HG03432 (cell line): ENCODE data around the gene LDLRAD3.
"Not testable (repeated sequence)": the region's sequence is repeated elsewhere in the genome, so short reads cannot be mapped to it uniquely, and the experiment has no call there.

Experiments used
- ATAC-seq: cut with Tn5 transposase; IDR thresholded peaks from one replicate; pipeline ENCODE4 v1.9.1; 2021; ENCODE audit warnings: mild to moderate bottlenecking, moderate library complexity; ENCODE audit not compliant: unreplicated experiment

LDLRAD3 gene

DNA sequence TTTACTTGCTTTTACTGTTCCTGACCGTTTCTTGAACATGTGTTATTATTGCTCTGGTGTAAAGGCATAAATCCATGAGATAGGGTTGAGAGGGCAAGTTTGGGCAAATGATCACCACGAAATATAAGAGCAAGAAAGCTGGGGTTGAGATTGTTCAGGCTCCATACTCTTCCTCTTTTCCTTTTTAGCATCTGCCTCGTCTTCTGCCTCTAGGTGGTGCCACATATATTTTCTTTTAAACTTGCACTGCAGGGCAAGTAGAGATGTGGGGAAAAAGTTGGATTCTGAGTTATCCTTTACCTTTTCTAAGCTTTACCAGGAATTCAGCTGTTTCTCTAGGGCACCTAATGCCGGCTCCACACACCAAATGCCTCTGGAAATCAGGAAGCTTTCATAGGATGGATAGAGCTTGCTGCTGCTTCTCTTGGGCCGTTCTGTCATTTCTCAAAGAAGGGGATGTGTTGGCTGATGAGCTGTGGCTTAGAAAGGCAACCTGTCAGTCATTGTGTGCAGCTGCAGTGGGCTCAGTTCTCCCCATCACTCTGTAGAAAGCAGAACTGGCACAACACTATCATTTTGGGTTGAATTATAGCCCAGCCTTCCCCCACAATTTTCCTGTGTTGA lies 98.2 kb downstream of the LDLRAD3 start:
- ATAC-seq, result no peak

DNA sequence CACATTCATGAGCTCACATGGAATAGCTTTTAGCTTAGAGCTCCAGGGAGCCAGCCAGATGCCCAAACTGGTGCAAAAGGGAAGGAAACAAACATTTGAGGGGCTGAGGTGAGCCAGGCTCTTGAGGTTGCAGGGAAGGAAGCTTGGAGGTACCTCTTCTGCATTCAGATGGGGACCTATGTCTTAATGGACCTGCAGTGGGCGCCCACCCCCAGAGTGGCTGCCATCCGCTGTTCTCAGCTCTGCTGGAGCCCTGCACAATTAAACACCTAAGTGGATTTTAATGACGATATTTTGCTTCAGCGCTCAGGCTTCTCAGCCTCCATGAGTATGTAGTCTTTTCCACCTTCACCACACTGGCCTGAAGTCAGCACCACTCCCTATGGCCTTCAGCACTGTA lies 100.8 kb downstream of the LDLRAD3 start:
- no peak for ATAC-seq

DNA sequence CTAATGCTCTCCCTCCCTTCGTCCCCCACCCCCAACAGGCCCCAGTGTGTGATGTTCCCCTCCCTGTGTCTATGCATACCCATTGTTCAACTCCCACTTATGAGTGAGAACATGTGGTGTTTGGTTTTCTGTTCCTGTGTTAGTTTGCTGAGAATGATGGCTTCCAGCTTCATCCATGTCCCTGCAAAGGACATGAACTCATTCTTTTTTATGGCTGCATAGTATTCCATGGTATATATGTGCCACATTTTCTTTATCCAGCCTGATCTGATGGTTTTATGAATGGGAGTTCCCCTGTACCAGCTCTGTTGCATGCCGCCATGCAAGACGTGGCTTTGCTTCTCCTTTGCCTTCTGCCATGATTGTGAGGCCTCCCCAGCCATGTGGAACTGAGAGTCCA lies 102.1 kb downstream of the LDLRAD3 start:
- not testable (repeated sequence) for ATAC-seq

DNA sequence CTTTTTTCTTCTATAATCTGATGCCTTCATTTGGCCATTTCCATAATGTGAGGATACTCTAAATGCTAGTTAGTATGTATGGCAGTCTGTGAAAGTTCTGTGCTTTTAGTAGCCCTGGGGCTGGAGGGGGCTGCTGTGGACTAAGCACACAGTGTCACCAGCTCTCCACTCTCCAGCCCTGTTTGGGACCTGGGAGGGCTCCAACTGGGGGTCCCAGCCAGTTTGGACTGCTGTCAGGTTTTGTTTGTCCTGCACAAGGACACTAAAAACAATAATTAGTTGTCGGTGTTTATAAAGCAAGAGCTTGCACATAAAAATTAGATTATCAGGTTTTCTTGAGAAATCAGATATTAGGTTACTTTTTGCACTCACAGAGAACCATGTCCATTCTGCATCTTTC lies 103.1 kb downstream of the LDLRAD3 start:
- ATAC-seq, result no peak

DNA sequence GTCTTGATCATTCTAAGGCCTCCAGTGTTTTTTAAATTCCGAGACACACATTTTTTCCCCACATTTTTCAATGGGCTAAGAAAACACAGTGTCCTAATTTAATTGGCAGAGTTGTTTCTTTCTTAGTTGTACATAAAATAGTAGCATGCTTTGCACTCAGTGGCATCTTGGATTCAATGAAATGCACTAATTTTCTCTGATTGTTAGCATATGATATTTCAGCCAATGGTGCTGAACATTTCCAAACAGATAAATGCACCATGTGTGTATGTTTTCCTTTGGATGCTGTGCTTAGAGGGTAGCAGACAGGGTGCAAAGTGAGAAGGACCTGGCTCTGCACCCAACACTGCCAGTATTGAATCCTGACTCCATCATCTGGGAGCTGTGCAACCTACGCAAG lies 103.5 kb downstream of the LDLRAD3 start:
- ATAC-seq, result no peak

DNA sequence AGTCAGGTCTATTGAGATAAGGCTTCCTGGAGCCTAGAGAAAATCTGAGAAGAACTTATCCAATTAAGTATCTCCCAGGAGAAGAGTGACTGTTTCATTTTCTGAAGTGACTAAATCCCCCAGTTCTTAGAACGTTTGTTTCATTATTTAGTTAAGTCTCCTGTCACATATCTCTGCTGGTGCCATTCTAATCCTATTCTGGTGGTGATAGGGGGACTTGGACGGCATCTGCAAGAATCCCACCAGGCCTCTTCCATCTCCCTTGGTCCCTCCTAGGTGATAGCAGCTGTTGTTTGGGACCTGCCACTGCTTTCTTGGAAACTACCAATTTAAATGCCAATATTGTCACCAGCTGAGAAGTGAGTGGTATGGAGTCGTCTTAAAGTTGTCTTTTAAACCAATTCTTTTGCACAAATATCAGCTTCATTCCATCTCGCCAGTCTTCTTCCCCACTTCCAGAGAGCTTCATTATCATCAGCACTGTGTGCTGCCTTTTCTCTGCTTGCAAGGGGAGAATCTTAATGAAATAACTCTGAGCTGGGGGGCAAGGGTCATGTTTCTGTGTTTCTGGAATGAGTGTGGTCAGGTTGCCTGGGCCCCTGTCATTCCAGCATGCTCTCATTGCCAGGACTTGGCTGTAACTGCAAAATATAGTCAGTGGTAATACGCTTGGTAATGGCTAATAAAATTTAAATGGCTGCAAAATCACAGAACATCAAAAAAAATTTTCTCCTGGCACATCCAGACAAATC lies 104.8 kb downstream of the LDLRAD3 start:
- no peak for ATAC-seq

DNA sequence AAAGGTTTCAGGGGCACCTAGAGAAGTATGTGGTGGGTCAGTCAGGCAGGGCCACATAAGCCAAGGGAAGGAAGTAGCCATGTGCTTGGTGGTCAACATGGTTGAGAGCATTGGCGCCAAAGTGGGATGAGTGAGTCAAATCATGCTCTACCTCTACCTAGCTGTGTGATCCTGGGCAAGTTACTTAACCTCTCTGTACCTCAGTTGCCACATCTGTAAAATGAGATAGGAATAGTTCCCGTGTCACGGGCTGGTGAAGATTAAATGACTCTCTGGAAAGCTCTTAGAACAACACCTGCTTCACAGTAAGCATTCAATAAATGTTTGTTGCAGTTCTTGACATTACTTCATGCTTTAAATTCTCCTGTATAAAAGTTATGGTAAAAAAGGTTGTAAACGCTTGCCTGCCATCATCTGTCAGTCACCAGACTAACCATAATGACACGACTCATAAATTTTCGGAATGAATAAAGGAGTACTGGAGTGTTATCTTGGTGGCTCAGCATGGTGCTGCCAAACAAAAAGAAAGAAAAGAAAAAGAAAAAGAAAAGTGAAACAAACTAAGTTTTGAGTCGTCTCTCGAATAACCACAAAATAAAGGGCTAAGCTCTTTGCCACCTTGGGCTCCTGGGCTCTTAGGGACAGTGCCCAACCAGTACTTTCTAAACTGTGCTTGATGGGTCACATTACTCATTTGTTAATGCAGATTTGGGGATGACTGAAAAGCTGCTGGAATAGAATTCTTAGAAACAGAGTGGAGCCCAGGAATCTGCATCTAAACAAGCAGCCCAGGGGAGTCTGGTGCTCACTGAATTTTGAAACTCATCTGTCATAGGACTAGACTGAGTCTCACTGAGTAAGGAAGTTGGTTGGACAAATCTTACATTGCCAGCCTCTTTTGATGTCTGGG lies 107.6 kb downstream of the LDLRAD3 start:
- ATAC-seq, result no peak

DNA sequence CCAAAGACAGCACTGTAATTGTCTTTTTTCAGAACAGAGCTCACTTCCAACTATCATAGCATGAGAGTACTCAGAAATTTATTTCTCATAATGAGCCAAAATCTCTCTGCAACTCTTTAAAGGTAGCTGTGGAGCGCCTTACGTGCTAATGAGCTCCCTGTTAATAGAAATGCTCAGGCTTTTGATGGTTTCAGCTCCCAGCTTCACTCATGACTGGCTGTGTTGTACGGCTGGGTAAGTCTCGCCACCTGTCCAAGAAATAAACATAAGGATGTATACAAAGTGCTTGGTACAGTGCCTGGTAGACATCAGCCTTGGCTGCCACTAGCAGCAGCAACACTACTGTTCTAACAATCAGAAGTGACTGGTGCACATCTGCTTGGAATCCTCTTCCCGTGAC lies 109.4 kb downstream of the LDLRAD3 start:
- ATAC-seq, result no peak

DNA sequence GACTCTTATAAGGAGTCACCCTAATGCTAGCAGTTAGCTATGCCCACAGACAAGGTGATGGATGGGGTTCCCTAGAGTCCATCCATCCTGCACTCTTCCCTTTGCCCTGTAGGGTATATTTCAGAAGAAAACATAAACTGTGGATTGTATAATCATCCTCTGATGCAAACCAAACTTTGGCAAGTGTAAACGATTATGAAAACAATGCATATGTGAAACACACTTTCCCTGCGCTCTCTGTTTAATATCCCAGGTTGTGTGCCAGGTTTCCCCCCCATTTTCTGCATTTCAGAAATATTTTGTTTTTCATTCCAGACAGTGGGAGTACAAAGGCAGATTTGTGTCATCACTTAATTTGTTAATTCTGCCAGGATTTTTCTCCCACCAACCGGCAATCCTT lies 110.0 kb downstream of the LDLRAD3 start:
- ATAC-seq, result no peak

DNA sequence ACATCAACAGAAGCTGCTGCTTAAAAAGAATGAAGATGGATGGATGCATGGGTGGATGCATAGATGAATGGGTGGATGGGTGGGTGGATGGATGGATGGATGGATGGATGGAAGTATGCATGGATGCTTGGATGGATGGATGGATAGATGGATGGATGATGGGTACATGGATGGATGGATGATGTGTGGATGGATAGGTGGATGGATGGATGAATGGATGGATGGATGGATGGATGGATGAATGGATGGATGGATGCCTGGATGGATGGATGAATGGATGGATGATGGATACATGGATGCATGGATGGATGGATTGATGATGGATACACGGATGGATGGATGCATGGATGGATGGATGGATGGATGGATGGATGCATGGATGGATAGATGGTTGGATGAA lies 110.8 kb downstream of the LDLRAD3 start:
- ATAC-seq, result no peak

DNA sequence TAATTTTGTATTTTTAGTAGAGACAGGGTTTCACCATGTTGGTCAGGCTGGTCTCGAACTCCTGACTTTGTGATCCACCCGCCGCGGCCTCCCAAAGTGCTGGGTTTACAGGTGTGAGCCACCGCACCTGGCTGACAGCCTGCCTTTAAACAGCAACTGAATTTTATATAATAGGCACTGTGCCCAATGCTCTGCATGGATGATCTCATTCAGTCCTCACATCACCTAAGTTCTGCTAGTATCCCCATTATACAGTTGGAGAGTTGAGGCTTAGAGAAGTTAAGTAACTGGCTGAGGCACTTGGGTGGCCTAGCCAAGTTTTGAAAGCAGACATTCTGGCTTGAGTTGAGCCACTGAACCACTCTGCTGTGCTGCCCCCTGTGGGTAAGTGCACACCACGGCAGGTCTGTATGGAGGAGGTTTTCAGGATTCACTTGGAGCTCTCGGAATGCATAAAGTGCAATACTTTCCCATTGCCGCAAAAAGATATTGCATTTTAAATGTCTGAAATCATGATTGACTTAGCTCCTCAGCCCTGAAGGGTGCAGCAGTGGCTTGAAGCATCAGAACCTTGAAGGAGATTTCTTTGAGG lies 112.4 kb downstream of the LDLRAD3 start:
- ATAC-seq, result no peak

DNA sequence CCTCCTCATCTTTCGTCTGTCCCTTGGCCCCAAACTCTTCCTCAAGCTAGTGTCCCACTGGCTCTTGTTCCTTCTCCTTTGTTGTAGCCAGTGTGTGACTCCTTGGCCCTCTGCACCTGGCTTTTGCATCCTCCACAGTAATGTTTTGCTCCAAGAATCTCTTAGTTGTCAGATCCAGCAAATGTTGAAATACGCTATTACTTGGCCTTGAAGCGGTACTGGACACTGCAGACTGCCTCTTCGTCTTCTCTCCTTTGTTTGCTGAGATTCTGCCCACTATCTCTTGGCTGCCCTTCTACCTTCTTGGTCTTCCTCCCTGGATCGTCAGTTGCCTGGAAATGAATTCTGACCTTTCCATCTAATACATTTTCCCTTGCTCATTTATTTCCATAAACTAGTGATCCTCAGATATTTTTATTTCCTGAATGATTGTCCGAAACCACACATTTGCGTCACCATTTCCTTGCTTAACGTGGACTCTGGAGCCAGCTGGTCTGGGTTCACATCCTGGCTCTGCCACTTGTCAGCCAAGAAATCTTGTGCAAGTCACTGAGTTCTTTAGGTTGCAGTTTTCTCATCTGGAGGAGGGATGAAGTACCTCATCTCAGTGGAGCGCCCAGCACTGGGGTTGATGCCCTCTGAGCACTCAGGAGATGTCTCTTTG lies 113.6 kb downstream of the LDLRAD3 start:
- ATAC-seq, result no peak

DNA sequence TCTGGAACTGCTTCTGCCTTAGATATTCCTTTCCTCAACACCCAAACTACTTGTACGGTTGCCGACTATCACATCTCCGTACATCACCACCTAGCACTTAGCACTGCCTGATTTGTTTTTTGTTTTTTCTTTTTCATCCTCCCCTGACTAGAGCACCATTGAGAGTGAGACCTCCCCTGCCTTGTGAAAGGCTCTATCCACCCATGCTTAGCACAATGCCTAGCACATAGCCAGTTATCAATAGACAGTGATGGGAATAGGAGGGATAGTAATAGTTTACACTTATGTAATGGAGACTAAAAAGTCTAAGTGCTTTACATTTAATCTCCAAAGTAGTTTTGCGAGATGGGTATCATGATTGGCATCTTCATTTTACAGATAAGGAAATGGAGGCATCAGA lies 115.8 kb downstream of the LDLRAD3 start:
- no peak for ATAC-seq

DNA sequence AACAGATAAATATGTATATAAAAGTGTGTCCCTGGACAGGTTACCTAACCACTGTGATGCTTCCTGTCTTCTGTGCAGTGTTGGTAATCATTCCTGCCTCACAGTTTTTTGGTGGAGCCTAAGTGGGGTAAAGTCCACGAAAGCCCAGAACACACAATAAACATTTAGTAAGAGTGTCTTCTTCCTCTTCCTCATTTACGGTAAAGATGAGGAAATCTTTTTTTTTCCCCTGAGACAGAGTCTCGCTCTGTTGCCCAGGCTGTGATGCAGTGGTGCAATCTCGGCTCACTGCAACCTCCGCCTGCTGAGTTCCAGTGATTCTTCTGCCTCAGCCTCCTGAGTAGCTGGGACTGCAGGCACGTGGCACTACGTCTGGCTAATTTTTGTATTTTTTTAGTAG lies 117.1 kb downstream of the LDLRAD3 start:
- no peak for ATAC-seq

DNA sequence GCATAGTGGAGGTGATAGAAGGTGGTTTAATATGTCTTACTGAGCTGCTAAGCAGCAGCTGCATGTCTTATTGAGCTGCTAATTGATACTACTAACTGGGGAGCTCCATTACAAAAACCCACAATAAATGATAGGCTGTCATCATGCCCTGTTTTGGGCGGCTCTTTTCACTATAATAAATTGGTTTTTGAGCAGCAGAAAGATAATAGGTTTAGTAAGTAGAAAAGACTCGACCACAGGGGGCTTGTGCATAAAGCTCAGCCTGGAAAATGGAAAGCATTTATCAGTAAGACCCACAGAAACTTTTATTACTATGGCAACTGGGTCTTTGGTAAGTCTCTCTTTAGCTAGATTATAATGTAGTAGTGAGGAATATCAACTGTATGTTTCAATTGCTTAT lies 117.6 kb downstream of the LDLRAD3 start:
- ATAC-seq, result no peak

DNA sequence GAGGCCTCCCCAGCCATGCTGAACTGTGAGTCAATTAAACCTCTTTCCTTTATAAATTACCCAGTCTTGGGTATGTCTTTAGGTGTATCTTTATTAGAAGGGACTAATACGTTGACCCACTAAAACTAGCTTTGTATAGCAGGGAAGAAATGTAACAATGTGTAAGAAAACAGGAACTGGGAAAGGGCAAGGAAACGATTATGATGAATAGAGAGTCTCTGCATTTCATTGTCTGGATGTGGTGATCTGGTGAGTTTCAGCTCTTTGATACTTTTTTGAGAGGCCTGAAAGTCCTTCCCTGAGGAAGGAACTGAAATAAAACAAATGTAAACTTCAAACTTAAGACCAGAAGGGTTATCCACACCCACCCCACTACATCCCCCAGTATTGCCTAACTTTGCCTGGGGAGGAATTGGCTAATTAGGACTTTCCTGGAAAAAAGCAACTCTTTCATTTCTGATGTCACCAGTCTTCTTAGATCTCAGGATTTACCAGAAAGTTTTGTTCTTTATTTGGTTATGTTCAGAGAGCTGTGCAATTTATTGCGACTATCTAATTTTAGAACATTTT lies 119.0 kb downstream of the LDLRAD3 start:
- no peak for ATAC-seq

DNA sequence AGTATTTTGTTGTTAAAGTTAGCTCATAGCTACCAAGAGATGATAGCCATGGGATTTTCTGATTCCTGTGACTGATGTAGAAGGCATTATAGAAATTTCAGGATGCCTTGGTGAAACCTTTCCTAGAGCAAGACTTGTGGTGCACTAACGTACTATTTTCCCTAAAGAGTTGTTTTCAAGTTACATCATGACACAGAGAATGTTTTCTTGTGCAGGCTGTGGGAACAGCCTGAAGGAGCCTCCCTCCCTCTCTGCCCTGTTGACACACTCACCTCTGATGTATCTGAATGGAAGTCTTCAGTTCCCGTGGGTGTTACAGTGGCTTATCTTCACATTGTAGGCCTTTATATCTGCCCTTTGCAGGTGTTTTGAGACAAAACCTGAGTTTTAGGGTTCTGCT lies 121.6 kb downstream of the LDLRAD3 start:
- no peak for ATAC-seq

DNA sequence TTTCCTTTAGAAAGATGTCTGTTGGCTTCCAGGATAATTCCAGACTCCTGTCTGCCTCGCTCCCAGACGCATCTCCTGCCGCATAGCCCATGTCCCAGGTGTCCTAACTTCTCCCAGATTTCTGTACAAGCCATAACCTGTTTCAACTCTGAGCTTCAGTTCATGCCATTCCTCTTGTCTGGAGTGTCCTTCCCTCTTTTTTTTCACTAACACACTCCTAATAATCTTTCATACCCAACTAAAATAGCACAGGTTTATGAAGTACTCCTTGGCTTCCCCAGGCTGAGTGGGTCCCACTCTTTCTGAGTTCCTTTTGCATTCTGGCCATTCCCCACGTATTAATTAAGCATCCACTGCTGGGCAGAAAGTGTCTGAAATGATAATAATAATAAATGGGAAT lies 123.0 kb downstream of the LDLRAD3 start:
- no peak for ATAC-seq

DNA sequence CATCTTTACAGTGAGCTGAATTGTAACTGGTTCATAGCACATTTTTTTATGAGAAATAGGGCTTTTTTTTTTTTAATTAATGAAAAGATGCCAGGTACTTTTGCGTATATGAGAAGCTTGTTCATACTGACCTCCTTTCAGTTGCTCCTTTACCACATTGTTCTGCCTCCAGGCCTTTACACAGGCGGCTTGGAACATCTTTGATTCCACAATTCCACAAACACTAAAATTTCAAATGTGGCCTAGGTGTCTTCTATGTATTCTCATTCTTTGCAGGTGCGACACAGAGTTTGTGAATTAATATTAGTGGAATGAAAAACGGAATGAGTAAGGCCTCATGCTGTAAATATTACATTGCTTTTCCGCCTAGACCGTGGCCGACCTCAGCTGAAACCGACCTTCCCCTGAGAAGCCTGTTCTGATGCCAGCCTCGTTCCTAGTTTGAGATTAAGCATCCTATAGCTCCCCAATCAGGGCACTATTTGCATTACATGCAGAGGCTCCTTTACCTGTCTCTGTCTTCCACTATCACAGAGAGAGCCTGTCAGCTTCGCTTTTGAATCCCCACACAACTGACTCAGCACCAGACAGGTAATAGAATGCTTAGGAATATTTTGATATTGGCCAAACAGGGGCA lies 125.8 kb downstream of the LDLRAD3 start:
- ATAC-seq, result no peak
